ENCODE data around the gene PITX2. TPM values are rescaled to one million over a fixed set of nuclear protein-coding genes. Genes with fewer than 3 reads are reported as not detected.

Gene PITX2
- total and polyA plus RNA-seq, 8 donors = 0.09 to 0.16 TPM; not detected in 6

DNA sequence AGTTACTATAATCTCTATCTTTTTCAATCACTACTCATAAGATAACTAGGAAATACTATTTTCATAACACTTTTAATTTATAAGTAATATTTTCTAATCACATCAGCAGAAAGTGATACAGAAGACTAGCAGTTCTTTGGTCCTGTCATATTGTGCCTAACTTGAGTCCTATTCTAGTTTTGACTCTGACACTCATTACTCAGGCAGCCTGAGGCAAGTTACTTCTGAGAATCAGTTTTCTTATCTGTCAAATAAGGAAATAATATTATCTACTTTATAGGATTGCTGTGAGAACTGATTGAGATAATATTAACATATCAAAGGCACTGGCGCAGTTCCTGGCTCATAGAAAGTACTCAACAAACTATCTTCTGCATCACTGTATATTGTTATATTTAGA, 17.8 kb downstream of the PITX2 start:
- Histone ChIP-seq H3K9me3 (no peaks in the 10 kb centered on the region), H3K27me3 (peaks cover 0 to 24% (median 0%) of the 10 kb centered on the region in 4 donors), H3K4me3 (no peak overlapping the region), H3K27ac (no peak overlapping the region), H3K4me1 (no peaks in the 10 kb centered on the region), H3K36me3 (no peaks in the 10 kb centered on the region)
- no peak for DNase-seq
- no peak for FAIRE-seq
- ATAC-seq = no peak
- TF ChIP-seq, protein P1, sequence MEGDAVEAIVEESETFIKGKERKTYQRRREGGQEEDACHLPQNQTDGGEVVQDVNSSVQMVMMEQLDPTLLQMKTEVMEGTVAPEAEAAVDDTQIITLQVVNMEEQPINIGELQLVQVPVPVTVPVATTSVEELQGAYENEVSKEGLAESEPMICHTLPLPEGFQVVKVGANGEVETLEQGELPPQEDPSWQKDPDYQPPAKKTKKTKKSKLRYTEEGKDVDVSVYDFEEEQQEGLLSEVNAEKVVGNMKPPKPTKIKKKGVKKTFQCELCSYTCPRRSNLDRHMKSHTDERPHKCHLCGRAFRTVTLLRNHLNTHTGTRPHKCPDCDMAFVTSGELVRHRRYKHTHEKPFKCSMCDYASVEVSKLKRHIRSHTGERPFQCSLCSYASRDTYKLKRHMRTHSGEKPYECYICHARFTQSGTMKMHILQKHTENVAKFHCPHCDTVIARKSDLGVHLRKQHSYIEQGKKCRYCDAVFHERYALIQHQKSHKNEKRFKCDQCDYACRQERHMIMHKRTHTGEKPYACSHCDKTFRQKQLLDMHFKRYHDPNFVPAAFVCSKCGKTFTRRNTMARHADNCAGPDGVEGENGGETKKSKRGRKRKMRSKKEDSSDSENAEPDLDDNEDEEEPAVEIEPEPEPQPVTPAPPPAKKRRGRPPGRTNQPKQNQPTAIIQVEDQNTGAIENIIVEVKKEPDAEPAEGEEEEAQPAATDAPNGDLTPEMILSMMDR (IDR thresholded peaks at IDR 0.05) = no peak
- intact Hi-C loops (cut with DNase I) = no loop called here
- 61 to 86% methylated on average over 1 of the region's 1 CpG for WGBS, 2 donors

DNA sequence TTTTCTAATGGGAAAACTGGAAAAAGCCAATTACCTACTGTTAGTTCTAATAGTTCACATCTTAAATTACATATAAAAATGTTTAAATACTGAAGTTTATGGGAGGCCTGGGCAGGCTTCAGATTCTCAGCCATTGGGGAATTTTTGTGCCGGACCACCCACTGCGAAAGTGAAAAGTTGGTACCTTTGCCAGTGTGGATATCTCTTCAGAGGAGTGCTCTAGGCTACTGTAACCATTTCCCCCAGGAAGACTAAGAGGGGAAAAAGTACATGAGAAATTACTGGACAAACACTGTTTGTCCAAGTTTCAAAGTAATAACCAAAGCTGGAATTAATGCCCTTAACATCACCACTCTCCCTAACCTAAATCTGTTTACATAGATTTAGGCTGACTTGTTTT, 20.8 kb downstream of the PITX2 start:
- Histone ChIP-seq H3K27me3 (peaks cover 0 to 3% (median 0%) of the 10 kb centered on the region in 4 donors), H3K27ac (no peak overlapping the region), H3K4me3 (no peak overlapping the region), H3K4me1 (no peaks in the 10 kb centered on the region), H3K36me3 (no peaks in the 10 kb centered on the region), H3K9me3 (no peaks in the 10 kb centered on the region)
- DNase-seq (no peak), FAIRE-seq (no peak), ATAC-seq (no peak)
- intact Hi-C loops (cut with DNase I) = no loop called here
- TF ChIP-seq, protein P1 (IDR thresholded peaks at IDR 0.05) = no peak
- 76 to 86% methylated on average over 2 of the region's 2 CpGs for WGBS, 2 donors

GRCh38 chr4:110597582-110597981, 25.3 kb downstream of the PITX2 start:
- H3K36me3 ChIP-seq = no peaks in the 10 kb centered on the region
- intact Hi-C loops (cut with DNase I) = no loop called here
- TF ChIP-seq, protein P1 (IDR thresholded peaks at IDR 0.05) = no peak
- no peaks in the 10 kb centered on the region for H3K4me1 ChIP-seq
- FAIRE-seq (no peak), ATAC-seq (no peak), DNase-seq (no peak)
- H3K9me3 ChIP-seq = no peaks in the 10 kb centered on the region
- H3K27me3 ChIP-seq = peaks cover 0 to 4% (median 0%) of the 10 kb centered on the region in 4 donors
- no peak overlapping the region for H3K4me3 ChIP-seq
- no peak overlapping the region for H3K27ac ChIP-seq

DNA sequence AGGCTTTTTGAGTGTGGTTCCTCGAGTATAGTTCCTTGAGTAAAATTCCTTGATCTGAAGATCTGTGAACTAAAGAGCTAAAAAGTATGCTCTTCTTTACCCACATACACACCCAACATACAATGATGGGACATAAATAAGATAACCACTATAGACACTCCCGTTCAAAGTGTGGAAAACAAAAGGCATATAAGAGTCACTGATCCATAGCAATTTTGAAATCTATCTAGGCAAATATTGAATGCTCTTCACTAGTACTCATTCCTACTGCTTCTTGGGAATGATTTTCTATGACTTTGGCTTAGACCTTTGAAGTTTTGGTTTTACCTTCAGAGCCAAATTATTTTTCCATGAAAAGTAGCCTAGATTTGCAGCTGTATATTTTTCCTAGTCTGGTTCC, 26.4 kb downstream of the PITX2 start:
- no peak for ATAC-seq
- no peaks in the 10 kb centered on the region for H3K4me1 ChIP-seq
- no peak for FAIRE-seq
- H3K27ac ChIP-seq = no peak overlapping the region
- intact Hi-C loops (cut with DNase I) = no loop called here
- H3K27me3 ChIP-seq = peaks cover 0 to 6% (median 2%) of the 10 kb centered on the region in 4 donors
- TF ChIP-seq, protein P1 (IDR thresholded peaks at IDR 0.05) = no peak
- WGBS, 2 donors = 52 to 55% methylated on average over 2 of the region's 2 CpGs
- DNase-seq = no peak
- H3K9me3 ChIP-seq = no peaks in the 10 kb centered on the region
- no peak overlapping the region for H3K4me3 ChIP-seq
- no peaks in the 10 kb centered on the region for H3K36me3 ChIP-seq

DNA sequence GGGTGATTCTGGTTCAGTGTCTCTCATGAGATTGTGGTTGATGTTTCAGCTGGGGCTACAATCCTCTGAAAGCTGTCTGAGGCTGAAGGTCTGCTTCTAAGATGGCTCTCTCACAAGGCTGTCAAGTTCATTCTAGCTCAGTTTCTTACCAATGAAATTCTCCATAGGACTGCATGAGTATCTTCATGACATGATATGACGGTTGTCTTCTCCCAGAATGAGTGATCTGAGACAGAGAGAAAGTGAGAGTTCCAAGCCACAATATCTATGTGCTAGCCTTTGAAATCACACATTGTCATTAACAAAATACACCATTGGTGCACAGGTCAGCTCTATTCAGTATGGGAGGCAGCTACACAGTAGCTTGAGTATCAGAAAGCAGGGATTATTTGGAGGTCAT, 27.3 kb downstream of the PITX2 start:
- DNase-seq = no peak
- Histone ChIP-seq H3K4me1 (no peaks in the 10 kb centered on the region), H3K36me3 (no peaks in the 10 kb centered on the region), H3K27me3 (peaks cover 0 to 6% (median 2%) of the 10 kb centered on the region in 4 donors), H3K27ac (no peak overlapping the region), H3K4me3 (no peak overlapping the region), H3K9me3 (no peaks in the 10 kb centered on the region)
- no peak for ATAC-seq
- 41 to 60% methylated on average over 1 of the region's 1 CpG for WGBS, 2 donors
- no peak for FAIRE-seq
- TF ChIP-seq, protein P1 (IDR thresholded peaks at IDR 0.05) = no peak
- intact Hi-C loops (cut with DNase I) = no loop called here

Data from pancreas (tissue), 10 donors.